ENCODE data around the gene LRMDA. TPM values are rescaled to one million over a fixed set of nuclear protein-coding genes. Genes with fewer than 3 reads are reported as not detected.

Gene LRMDA
- total and polyA plus RNA-seq, 7 donors, result 1.0 to 5.7 (median 2.5) TPM

GRCh38 chr10:76469675-76470074 is 1038.3 kb downstream of the LRMDA start:
- DNase-seq, result no peak
- TF ChIP-seq CTCF (IDR thresholded peaks at IDR 0.05), result no peak
- Histone ChIP-seq H3K27me3 (ENCODE audit: insufficient read depth in 3 of 3, low read length in 2 of 3) (peaks cover 0 to 1% (median 0%) of the 10 kb centered on the region in 3 donors), H3K4me1 (no peaks in the 10 kb centered on the region), H3K9me3 (no peaks in the 10 kb centered on the region), H3K36me3 (ENCODE audit: insufficient read depth in 1 of 2, low read depth in 1 of 2) (no peaks in the 10 kb centered on the region), H3K4me3 (no peak overlapping the region), H3K27ac (no peak overlapping the region)
- ATAC-seq, result no peak
- intact Hi-C loops (cut with DNase I), result no loop called here

- no peak for TF ChIP-seq CTCF (IDR thresholded peaks at IDR 0.05)
- peaks cover 7% of the 10 kb centered on the region for H3K4me1 ChIP-seq
- no peak overlapping the region for H3K4me3 ChIP-seq
- H3K27ac ChIP-seq, result no peak overlapping the region
- DNase-seq (no peak), ATAC-seq (no peak)
- intact Hi-C loops (cut with DNase I), result no loop called here
- no peaks in the 10 kb centered on the region for H3K9me3 ChIP-seq
- no peaks in the 10 kb centered on the region for H3K27me3 ChIP-seq (ENCODE audit: insufficient read depth in 3 of 3, low read length in 2 of 3)
- 81 to 90% (median 85%) methylated on average over 5 of the region's 5 CpGs for WGBS, 3 donors
- no peaks in the 10 kb centered on the region for H3K36me3 ChIP-seq (ENCODE audit: insufficient read depth in 1 of 2, low read depth in 1 of 2)
These were observed 1047.8 kb downstream of the LRMDA start for GRCh38 chr10:76479103-76479790.

GRCh38 chr10:76481178-76481577 is 1049.8 kb downstream of the LRMDA start:
- Histone ChIP-seq H3K4me1 (peaks cover 7% of the 10 kb centered on the region), H3K36me3 (ENCODE audit: insufficient read depth in 1 of 2, low read depth in 1 of 2) (no peaks in the 10 kb centered on the region), H3K27me3 (ENCODE audit: insufficient read depth in 3 of 3, low read length in 2 of 3) (no peaks in the 10 kb centered on the region), H3K27ac (no peak overlapping the region), H3K9me3 (no peaks in the 10 kb centered on the region), H3K4me3 (no peak overlapping the region)
- WGBS, 3 donors, result 88% methylated on average over 2 of the region's 2 CpGs
- no peak for ATAC-seq
- DNase-seq, result no peak
- intact Hi-C loops (cut with DNase I), result no loop called here
- TF ChIP-seq CTCF (IDR thresholded peaks at IDR 0.05), result no peak

- H3K27me3 ChIP-seq (ENCODE audit: insufficient read depth in 3 of 3, low read length in 2 of 3), result no peaks in the 10 kb centered on the region
- intact Hi-C loops (cut with DNase I), result no loop called here
- ATAC-seq, result no peak
- TF ChIP-seq CTCF (IDR thresholded peaks at IDR 0.05), result no peak
- 95 to 100% (median 99%) methylated on average over 1 of the region's 1 CpG for WGBS, 3 donors
- H3K4me3 ChIP-seq, result no peak overlapping the region
- H3K4me1 ChIP-seq, result no peaks in the 10 kb centered on the region
- H3K9me3 ChIP-seq, result peaks cover 23% of the 10 kb centered on the region
- H3K36me3 ChIP-seq (ENCODE audit: insufficient read depth in 1 of 2, low read depth in 1 of 2), result no peaks in the 10 kb centered on the region
- DNase-seq, result no peak
- H3K27ac ChIP-seq, result no peak overlapping the region
These were observed 1056.2 kb downstream of the LRMDA start for GRCh38 chr10:76487582-76487981.

GRCh38 chr10:76488602-76489001 is 1057.2 kb downstream of the LRMDA start:
- H3K27ac ChIP-seq, result no peak overlapping the region
- ATAC-seq (no peak), DNase-seq (no peak)
- no peaks in the 10 kb centered on the region for H3K36me3 ChIP-seq (ENCODE audit: insufficient read depth in 1 of 2, low read depth in 1 of 2)
- no peak overlapping the region for H3K4me3 ChIP-seq
- no peaks in the 10 kb centered on the region for H3K27me3 ChIP-seq (ENCODE audit: insufficient read depth in 3 of 3, low read length in 2 of 3)
- intact Hi-C loops (cut with DNase I), result no loop called here
- no peaks in the 10 kb centered on the region for H3K4me1 ChIP-seq
- 90 to 94% (median 93%) methylated on average over 1 of the region's 1 CpG for WGBS, 3 donors
- TF ChIP-seq CTCF (IDR thresholded peaks at IDR 0.05), result no peak
- H3K9me3 ChIP-seq, result peaks cover 23% of the 10 kb centered on the region
